Stimulated activated CD4-positive, alpha-beta T cell treated with anti-CD3 and anti-CD28 coated beads, Interleukin-4, amount 100 ng/mL, for 48 hours (primary cell): Measurements from ENCODE around the gene TTC9.

Experiments
- DNase-seq, 2 donors: peaks; one replicate each; pipeline ENCODE4 v3.0.0-alpha.2; 2020; ENCODE audit warnings: low read depth in 2 of 2

The TTC9 gene

DNA sequence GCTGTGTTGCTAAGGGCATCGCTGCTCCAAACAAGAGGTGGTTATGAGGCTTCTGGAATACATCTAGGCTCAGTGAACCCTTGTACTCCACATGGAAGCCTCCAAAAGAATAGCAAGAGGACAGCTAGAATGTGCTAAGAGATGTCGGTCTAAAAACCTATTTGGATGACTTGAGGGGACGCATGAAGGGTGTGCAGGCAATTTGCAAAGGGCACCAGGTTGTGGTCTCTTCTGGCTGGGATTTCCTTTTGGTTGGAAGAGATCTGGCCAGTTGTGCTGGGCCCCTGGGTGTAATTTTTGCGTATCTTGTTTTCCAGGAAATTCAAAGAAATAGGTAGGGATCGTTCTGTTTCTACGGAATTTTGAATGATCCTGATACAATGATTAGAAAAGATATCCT lies 4.2 kb downstream of the TTC9 start:
- no peak for DNase-seq

DNA sequence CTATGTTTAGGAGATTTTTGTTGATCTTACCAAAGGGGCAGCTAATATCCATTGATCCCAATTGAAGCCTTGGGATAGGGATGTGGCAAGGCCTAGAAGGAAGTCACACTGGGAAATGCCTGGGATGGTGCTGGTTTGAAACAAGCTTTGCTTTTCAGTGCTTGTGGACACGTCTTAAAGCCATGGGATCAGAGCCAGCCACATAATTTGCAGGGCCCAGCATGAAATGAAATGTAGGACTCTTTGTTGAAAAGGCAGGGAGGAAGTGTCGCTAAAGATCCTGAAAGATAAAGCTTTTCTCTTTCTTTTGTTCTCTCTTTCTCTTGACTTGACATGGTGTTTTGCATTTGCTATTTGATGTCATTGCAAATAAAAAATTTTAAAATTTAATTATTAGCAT lies 5.0 kb downstream of the TTC9 start:
- DNase-seq = no peak

DNA sequence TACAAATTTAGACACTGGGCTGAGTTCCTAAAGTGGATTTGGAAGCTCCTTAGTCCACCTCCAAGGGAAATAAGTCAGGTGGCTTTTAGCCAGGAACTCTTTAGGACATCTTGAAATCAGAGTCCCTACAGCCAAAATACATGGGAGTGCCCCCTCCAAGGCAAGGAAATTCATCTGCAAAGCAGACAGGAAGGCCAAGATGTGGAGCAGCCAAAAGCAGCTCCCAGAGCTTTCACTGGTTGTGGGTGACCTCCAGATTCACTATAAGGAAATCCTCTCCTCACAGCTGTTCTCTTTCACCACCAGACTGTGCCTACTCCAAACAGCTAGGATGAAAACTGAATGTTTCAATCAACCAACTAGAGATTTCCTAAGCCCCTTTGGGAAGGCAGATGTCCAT lies 6.6 kb downstream of the TTC9 start:
- DNase-seq = no peak

DNA sequence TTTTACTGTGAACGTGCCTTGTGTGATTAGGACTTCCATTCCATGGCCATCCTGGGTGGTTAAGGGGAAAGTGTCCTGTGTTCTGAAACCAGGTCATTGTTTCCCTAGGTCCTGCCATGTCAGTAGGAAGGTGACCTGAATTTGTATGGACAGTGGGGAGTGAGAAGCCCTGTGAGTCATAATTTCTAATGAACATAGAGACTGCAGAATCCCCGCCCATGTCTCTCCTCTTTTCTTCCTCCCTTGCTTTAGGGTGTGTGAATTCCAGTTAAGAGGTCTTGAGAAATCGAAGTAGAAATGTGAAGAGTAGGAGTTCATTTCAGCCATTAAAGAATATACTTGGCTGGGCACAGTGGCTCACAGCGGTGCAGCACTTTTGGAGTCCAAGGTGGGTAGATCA lies 8.1 kb downstream of the TTC9 start:
- DNase-seq = no peak

DNA sequence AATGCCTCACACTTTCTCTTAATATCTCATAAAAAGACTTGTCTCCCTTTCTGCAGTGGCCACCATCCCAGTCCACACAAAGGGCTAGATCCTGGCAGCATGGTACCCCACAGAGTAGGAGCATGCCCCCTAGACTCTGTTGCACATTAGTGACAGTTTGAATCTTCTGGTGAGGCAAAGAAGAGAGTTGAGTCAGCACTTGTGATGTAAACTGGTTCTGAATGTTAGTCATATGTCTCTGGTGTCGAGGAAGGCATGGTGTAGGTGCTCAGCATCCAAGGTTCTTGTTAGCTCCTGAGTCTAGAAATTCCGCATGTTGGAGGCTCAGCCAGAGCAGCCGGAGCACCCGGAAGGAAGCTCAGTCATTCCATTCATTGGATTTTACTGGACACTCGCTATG lies 9.8 kb downstream of the TTC9 start:
- no peak for DNase-seq

DNA sequence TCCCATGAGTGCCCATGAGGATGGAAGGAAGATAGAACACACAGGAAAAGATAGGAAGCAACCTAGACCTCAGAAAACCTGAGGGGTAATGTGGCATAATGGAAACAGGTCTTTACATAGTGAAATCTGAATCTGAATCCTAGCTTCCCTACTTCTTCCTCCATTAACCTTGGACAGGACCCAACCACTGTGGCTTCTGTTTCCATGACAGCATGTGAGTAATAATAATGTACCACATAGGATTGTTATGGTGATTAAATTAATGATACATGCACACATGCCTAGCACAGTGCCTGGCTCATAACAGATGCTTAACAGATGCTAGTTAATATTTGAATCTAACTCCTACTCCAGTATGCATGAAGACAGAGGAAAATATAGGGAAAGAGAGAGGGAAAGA lies 11.2 kb downstream of the TTC9 start:
- DNase-seq = no peak

DNA sequence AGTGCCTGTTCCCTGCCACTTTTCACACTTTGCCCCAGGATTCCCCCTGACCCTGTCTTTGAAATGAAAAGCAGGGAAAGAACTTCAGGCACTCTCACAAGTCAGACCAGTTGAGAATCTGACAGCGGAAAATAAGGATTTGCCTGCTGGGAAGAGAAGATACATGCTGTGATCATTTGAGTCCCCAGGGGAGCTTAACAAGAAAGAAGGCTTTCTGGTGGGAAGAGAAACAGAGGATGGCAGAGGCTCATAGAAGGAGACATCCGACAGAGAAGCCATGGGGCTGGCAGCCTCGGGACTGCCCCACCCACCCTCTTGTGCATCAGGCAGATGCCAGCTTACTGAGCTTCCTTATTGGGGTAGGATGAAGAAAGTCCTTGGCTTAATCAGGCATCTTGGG lies 11.9 kb downstream of the TTC9 start:
- DNase-seq = no peak

DNA sequence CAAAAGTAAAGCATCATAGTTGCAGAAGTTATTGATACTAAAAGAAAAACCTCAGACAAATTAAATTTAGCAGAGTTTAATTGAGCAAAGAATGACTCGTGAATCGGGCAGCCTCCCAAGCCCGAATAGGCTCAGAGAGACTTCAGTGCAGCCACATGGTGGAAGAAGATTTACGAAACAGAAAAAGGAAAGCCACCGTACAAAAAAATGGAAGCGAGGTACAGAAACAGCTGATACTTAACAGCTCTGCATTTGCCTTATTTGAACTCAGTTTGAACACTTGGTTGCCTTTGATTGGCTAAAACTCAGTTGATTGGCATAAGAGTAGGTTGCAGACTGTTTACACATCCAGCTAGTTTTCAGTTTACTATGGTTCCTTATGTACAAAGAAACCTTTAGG lies 12.9 kb downstream of the TTC9 start:
- no peak for DNase-seq

DNA sequence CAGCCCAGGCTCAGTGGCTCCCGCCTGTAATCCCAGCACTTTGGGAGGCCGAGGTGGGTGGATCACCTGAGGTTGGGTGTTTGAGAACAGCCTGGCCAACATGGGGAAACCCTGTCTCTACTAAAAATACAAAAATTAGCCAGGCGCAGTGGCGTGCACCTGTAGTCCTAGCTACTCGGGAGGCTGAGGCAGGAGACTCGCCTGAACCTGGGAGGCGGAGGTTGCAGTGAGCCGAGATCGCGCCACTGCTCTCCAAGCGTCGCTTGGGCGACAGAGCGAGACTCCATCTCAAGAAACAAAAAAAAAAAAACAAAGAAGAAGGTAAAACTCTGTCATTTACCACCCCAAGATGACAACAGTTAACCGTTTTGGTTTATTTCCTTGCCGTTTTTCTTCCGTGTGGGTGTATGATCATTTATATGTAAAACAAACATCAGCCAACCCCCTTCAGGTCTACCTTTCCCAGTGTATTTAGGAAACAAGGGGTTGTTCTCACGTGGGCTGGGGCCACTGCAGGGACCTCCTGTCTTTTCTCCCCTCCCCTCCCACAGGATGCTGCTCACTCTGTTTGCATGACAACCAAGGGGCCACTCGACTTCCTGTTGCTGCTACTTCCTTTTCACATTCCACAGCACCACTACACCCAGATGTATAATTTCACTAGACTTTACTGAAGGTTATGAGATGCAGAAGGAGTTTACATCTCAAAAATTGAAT lies 13.6 kb downstream of the TTC9 start:
- DNase-seq = peak; percentile 47 to 55

DNA sequence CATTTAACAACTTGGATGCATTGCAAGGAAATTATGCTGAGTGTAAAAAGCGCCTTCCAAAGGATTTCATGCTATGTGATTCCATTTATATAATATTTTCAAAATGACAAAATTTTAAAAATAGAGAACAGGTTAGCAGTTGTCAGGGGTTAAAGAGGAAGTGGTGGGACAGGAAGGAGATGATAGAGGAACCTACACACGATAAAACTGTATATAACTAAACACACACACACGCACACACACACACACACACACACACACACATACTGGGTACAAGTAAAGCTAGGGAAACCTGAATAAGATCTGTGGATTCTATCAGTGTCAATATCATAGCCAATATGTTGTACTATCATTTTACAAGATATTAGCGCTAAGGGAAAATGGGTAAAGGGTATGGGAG lies 17.2 kb downstream of the TTC9 start:
- no peak for DNase-seq

DNA sequence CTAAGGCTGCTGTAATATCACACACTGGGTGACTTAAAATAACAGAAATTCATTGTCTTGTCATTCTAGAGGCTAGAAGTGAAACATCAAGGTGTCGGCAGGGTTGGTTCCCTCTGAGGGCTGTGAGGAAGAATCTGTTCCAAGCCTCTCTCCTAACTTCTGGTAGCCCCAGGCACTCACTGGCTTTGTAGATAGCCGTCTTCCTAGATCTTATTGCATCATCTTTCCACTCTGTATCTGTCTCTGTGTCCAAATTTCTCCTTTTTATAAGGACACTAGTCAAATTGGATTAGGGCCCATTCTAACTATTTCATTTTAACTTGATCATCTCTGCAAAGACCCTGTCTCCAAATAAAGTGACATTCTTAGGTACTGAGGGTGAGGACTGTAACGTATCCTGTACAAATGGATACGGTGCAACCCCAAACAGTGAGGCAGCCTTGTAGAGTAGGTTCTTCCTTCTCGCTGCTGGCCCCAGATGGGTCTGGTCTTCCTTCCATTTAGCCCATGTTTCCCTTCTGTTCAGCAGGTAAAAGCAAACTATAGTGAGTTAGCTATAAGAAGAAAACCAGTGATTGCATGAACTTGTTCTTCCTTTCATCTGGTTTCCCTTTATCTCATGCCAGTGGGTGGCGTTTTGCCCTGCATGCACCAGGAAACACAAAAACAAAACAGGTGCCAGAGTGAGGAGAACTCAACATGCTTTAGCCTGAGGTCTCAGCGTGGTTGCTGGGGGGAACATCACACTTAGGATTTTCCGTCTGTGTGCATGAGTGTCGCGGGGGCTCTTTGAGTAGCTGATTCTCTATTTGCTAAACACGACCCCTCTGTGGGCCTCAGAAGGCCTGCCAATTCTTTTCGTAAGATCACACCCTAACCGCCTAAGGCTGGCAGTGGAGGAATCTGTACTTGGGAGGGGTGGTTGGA lies 19.5 kb downstream of the TTC9 start:
- DNase-seq = no peak

DNA sequence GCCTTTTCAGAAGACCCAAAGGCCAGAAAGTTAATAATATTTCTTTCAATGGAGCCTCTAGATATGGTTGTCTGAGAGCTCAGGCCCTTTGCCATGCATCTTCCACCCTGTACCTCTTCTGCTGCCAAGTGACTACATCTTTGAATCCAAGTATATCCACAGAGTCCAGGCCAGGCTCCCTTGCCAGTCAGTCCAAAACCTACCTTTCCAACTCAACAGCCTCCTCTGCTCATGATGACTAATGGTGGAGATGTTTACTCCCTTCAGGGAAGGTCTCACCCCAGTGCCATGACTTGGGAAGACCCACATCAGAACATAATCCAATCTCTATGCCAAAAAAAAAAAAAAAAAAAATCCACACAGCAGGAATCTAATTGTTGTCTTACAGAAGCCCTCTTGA lies 20.4 kb downstream of the TTC9 start:
- no peak for DNase-seq

DNA sequence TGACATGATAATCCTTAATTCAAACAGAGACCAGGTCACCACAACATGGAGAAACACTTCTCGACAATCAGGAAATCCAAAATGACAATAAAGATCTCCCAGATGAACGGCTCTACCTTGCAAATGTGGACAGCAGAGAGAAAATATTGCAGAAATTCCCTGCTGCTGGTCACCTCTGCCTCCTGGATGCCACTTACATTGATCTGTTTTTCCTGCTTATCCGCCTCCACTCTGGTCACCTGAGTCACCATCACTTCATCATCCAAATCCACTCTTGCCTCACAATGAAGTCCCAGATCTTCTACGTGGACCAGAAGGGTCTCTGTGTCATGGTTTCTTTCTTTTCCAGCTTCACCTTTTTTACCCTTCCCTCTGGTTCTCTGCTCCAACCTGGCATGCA lies 21.1 kb downstream of the TTC9 start:
- no peak for DNase-seq

DNA sequence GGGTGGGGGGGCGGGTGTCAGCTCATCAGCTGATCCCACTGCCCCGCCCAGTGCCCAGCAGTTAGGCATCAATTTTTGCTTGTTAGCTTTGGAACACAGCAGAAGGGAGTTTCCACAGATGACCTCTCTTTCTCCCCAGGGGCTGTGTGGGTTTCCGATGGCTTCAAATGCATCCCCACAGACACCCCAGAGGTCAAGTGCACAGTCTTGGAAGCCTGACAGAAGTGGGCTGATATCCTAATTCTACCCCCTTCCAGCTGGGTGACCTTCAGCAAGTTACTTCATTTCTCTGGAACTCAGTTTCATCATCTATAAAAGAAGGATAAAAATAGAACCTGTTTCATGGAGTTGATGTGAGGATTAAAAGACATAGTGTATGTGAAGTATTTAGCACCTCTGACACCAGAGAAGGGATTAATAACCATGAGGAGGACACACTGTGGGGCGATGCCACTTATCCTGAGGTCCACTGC lies 22.0 kb downstream of the TTC9 start:
- DNase-seq = no peak

DNA sequence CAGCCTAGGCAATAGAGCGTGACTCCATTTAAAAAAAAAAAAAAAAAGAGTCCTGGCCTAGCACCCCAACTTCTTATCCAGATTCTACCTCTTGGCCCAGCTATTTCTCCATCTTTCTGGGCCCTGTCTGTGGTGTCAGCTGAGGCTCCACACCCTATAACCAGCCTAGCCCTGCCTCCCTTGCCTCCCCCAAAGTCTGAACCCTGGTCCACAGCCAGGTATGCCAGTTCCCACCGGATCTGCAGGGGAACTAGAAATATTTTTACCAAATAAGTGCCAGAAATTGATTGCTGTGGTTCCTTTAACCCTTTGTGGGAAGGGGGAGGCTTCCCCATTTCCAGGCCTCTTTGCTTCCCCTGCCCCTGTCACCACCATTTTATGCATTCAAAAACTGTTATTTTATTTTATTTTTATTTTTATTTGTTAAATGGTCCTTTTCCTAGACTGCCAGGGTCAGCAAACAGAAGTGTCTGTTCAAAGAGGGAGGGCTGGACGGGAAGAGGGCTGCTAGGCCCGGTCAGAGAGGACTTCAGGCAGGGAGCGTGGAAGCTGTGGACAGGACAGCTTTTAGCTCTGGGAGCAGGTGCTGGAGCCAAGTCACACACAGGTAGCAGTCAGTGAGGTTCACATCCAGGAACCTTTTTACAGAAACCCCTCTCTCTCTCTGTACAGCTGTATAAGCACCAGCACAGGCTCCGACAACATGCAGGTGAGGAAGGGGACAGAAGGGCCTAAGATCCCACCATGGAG lies 23.2 kb downstream of the TTC9 start:
- DNase-seq = no peak

DNA sequence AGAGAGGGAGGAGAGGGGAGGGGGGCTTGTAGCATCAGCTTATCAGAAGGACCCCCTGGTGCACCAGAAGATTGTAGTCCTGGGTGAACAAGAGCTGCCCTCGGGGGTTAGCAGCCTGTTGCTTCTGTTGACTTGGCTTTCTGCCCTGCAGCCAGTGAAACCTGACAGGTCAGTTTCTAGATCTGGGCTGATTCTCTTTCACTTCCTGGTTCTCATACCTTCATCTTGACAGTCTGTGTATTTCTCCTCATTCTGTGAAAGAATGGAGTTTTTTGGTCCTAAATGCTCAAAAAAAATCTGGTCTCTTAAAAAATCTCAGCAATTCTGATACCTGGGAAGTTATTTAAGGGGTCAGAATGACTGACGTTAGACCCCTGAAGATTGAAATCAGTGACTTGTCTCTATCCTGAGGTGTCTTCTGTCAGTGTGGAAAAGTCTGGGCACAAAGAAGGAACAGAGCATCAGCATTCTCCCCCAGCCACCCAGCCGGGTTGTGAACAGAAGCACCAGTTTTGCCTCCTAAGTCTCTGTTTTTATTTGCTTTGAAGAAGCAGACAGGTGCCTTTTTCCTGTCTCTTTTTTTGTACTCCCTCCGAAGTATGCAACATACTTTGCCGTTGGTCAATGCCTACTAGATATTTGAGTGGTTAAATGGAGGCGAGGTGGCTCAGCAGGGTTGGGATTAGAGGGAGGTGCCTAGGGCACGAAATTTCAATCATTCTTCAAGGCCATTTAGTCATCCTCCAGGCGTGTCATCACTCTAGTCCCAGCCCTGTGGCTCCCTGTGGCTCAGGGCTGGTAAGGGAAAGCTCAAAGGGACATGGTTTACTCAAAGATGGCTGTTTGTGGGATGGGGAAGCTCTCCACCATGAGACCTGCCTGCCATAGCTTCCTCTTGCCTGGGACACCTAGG lies 24.0 kb downstream of the TTC9 start:
- DNase-seq = no peak

DNA sequence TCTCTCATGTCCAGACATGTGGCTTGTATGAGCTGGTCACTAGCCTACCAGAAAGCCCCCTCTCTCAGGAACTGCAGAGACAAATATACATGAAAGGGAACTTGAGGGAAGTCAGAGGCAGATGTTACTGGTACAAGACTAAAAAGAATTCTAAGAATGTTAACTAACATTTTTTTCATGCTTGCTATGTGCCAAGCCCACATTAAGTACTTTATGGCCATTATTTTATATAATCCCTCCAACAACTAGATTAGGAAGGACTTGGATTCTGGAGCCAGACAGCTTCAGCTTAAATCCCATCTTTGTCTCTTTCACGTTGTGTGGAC lies 24.6 kb downstream of the TTC9 start:
- no peak for DNase-seq

DNA sequence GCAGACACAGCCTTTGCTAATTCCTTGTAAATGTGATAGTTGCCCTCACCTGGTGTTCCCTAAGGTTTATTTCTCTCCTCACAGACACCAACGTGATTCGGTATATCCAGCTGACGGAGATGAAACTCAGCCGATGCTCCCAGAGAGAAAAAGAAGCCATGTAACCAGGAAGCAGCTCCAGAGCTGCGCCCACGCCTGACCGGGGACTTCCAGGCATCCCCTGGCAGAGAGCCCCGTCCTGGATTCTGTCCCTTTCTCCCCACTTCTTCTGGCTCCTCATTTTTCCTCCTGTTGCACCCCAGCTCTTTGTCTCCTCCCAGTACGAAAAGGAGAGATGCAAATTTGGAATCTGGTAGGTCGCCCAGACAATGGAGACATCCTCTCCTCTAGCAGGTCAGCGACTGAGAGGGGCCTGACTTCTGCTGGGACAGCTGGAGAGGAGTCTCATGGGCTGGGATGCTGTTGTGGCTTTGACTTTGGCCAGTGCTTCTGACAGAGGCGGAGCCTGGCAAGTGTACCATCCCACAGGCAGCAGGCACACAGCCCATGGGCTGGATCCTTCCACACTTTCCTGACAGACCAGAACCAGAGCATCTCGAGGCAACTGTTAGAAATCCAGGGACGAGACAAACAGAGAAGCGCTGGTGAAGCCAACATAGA lies 29.4 kb downstream of the TTC9 start:
- no peak for DNase-seq

DNA sequence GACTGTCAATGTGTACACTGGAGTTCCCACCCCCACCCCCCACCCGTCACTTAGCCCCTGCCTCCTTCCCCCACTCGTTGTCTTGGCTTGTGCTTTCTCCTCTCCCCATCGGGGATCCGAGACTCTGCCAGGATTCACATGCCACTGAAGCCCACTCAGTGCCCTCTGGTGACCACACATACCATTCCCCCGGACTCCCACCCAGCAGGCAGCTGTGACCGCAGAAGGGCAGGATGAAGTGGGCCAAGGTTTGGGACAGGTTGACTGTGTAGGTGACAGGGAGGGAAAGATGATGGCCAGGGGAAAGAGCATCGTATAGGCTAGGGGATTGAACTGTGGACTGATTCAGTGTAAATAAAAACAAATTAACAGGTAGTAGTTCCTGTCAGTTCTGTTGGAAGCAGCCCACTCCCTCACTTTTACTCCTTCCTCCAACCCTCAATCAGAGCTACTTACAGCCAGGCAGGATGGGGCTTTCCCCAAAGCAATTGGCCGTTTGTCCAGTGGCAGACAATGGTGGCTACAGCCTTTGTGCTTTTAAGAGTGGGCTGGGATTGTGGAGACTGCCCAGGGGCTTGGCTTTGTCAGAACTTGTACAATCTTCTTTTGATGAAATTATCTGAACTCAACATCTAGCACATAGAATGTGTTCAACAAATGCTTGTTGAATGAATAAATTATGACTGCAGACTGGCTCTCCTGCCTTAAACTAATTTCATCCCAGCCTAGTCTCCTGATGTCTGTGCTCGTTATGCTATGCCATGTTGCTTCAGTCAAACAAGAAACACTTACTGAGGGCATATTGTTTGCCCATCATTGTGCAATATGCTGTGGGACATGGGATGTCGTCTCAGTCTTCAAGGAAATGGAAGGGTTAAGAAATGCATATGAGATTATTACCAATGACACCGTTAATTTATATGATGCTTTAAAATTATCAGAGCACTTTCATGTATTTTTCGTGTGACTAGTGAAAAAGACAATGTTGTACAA lies 30.2 kb downstream of the TTC9 start:
- no peak for DNase-seq

DNA sequence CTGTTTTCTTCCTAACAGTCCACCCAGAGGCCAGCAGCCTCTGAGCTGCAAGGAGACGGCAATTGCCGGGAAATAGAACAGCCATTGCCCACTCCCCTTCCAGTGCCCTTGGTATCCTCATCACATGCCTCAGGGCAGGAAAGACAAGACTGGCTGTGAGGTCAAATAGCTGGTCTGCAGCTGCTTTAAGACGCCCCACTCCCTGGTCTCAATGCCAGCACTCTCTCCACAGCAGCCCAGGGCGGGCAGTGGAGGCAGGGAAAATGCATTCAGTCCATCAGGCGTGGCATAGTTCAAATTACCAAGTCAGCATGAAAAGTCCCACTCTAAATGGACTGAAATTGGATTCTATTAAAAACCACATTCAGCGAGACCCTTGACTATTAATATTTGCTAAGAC lies 35.6 kb downstream of the TTC9 start:
- DNase-seq = no peak
